ENCODE measurements around the gene ZNF292.
A peak's percentile ranks its signal among the peaks of the same experiment; 100 is the strongest.
"Not testable (repeated sequence)": the region's sequence is repeated elsewhere in the genome, so short reads cannot be mapped to it uniquely, and the experiment has no call there.

Gene ZNF292

GRCh38 chr6:87214831-87215230 is 59.5 kb downstream of the ZNF292 start:
- DNase-seq (ENCODE audit: low read depth), result no peak

- no peak for DNase-seq (ENCODE audit: low read depth)
These were observed 65.6 kb downstream of the ZNF292 start for GRCh38 chr6:87220997-87221396.

GRCh38 chr6:87222676-87223075 is 67.3 kb downstream of the ZNF292 start:
- DNase-seq (ENCODE audit: low read depth), result no peak

- DNase-seq (ENCODE audit: low read depth), result no peak
These were observed 69.6 kb downstream of the ZNF292 start for GRCh38 chr6:87224971-87225370.

- DNase-seq (ENCODE audit: low read depth), result no peak
These were observed 70.1 kb downstream of the ZNF292 start for GRCh38 chr6:87225511-87225910.

GRCh38 chr6:87225937-87226336 is 70.6 kb downstream of the ZNF292 start:
- no peak for DNase-seq (ENCODE audit: low read depth)

- no peak for DNase-seq (ENCODE audit: low read depth)
These were observed 75.4 kb downstream of the ZNF292 start for GRCh38 chr6:87230801-87231200.

GRCh38 chr6:87237804-87238203 is 82.4 kb downstream of the ZNF292 start:
- no peak for DNase-seq (ENCODE audit: low read depth)

- not testable (repeated sequence) for DNase-seq (ENCODE audit: low read depth)
These were observed 83.8 kb downstream of the ZNF292 start for GRCh38 chr6:87239098-87239635.

- DNase-seq (ENCODE audit: low read depth), result no peak
These were observed 85.9 kb downstream of the ZNF292 start for GRCh38 chr6:87241304-87241703.

GRCh38 chr6:87242311-87242710 is 86.9 kb downstream of the ZNF292 start:
- DNase-seq (ENCODE audit: low read depth), result no peak

GRCh38 chr6:87243812-87244211 is 88.4 kb downstream of the ZNF292 start:
- no peak for DNase-seq (ENCODE audit: low read depth)

- DNase-seq (ENCODE audit: low read depth), result no peak
These were observed 89.0 kb downstream of the ZNF292 start for GRCh38 chr6:87244380-87244779.

- DNase-seq (ENCODE audit: low read depth), result no peak
These were observed 94.7 kb downstream of the ZNF292 start for GRCh38 chr6:87250019-87250418.

GRCh38 chr6:87251225-87251624 is 95.9 kb downstream of the ZNF292 start:
- no peak for DNase-seq (ENCODE audit: low read depth)

- DNase-seq (ENCODE audit: low read depth), result no peak
These were observed 96.4 kb downstream of the ZNF292 start for GRCh38 chr6:87251725-87252124.

- DNase-seq (ENCODE audit: low read depth), result no peak
These were observed 101.7 kb downstream of the ZNF292 start for GRCh38 chr6:87257046-87257445.

GRCh38 chr6:87257565-87257964 is 102.2 kb downstream of the ZNF292 start:
- no peak for DNase-seq (ENCODE audit: low read depth)

GRCh38 chr6:87257975-87258374 is 102.6 kb downstream of the ZNF292 start:
- DNase-seq (ENCODE audit: low read depth), result no peak

- no peak for DNase-seq (ENCODE audit: low read depth)
These were observed 104.4 kb downstream of the ZNF292 start for GRCh38 chr6:87259791-87260190.

- DNase-seq (ENCODE audit: low read depth), result no peak
These were observed 106.2 kb downstream of the ZNF292 start for GRCh38 chr6:87261534-87261933.

- DNase-seq (ENCODE audit: low read depth), result no peak
These were observed 109.1 kb downstream of the ZNF292 start for GRCh38 chr6:87264481-87264880.

- DNase-seq (ENCODE audit: low read depth), result peak; percentile 38
These were observed 119.4 kb downstream of the ZNF292 start for GRCh38 chr6:87274660-87275274.

- no peak for DNase-seq (ENCODE audit: low read depth)
These were observed 121.3 kb downstream of the ZNF292 start for GRCh38 chr6:87276624-87277023.

Measured in non-pigmented ciliary epithelial cell (primary cell).